HepG2 (cell line): ENCODE results near the gene PDGFB. TPM values are rescaled to one million over a fixed set of nuclear protein-coding genes. Genes with fewer than 3 reads are reported as not detected.

Experiments used
- FOXA3 ChIP-seq: IDR thresholded peaks from 2 replicates; pipeline ENCODE4 v1.6.1; 2016; ENCODE audit warnings: missing genetic modification reagents, missing compliant biosample characterization
- IRF2 ChIP-seq: IDR thresholded peaks from 2 replicates; pipeline ENCODE4 v1.6.1; 2018; ENCODE audit warnings: missing genetic modification reagents, missing compliant biosample characterization
- KAT2B ChIP-seq: fragments of 150-350 bp; IDR thresholded peaks from 2 replicates; pipeline ENCODE4 v1.6.1; 2014; ENCODE audit warnings: low read depth, low read length, borderline replicate concordance
- MEF2D ChIP-seq: sonication (generic); formaldehyde crosslinking; IDR thresholded peaks from 2 replicates; pipeline ENCODE4 v1.5.1; 2020; ENCODE audit warnings: mild to moderate bottlenecking, missing genetic modification reagents
- RERE ChIP-seq: IDR thresholded peaks from 2 replicates; pipeline ENCODE4 v1.6.1; 2016; ENCODE audit warnings: low read depth, missing genetic modification reagents, missing compliant biosample characterization
- SIN3A ChIP-seq: IDR thresholded peaks from 2 replicates; pipeline ENCODE4 v1.6.1; 2011; ENCODE audit warnings: low read depth, mild to moderate bottlenecking, control low read depth, low read length, borderline replicate concordance
- SIX1 ChIP-seq: sonication (generic); formaldehyde crosslinking; IDR thresholded peaks from 2 replicates; pipeline ENCODE4 v1.4.0; 2020; ENCODE audit warnings: missing genetic modification reagents, borderline replicate concordance
- SP4 ChIP-seq: sonication (generic); formaldehyde crosslinking; IDR thresholded peaks from 2 replicates; pipeline ENCODE4 v1.8.1; 2023; ENCODE audit warnings: mild to moderate bottlenecking, missing genetic modification reagents
- SRSF9 ChIP-seq: fragments of 200-400 bp; formaldehyde crosslinking; IDR thresholded peaks from 2 replicates; pipeline ENCODE4 v1.6.1; 2018; ENCODE audit warnings: borderline replicate concordance, mild to moderate bottlenecking, low read depth, low read length; ENCODE audit not compliant: insufficient read depth, poor library complexity, severe bottlenecking
- TFAP4 ChIP-seq: sonication (generic); IDR thresholded peaks from 2 replicates; pipeline ENCODE4 v1.6.1; 2016; ENCODE audit warnings: low read depth, borderline replicate concordance
- TFDP1 ChIP-seq: IDR thresholded peaks from 2 replicates; pipeline ENCODE4 v1.6.1; 2016; ENCODE audit warnings: missing compliant biosample characterization, missing genetic modification reagents, borderline replicate concordance
- UBTF ChIP-seq: sonication (generic); formaldehyde crosslinking; IDR thresholded peaks from 2 replicates; pipeline ENCODE4 v1.4.0; 2020; ENCODE audit warnings: mild to moderate bottlenecking, missing genetic modification reagents
- ZIK1 ChIP-seq: sonication (generic); formaldehyde crosslinking; IDR thresholded peaks from 2 replicates; pipeline ENCODE4 v1.5.0; 2020; ENCODE audit warnings: mild to moderate bottlenecking, low read depth, missing genetic modification reagents, borderline replicate concordance
- ZNF101 ChIP-seq: sonication (generic); formaldehyde crosslinking; IDR thresholded peaks from 2 replicates; pipeline ENCODE4 v1.4.0; 2020; ENCODE audit warnings: mild to moderate bottlenecking, low read depth, missing genetic modification reagents, borderline replicate concordance
- ZNF225 ChIP-seq: sonication (generic); formaldehyde crosslinking; IDR thresholded peaks from 2 replicates; pipeline ENCODE4 v1.4.0; 2020; ENCODE audit warnings: mild to moderate bottlenecking, missing genetic modification reagents
- ZNF317 ChIP-seq: sonication (generic); formaldehyde crosslinking; IDR thresholded peaks from 2 replicates; pipeline ENCODE4 v1.5.0; 2020; ENCODE audit warnings: mild to moderate bottlenecking, missing genetic modification reagents
- ZNF512 ChIP-seq: sonication (generic); formaldehyde crosslinking; IDR thresholded peaks from 2 replicates; pipeline ENCODE4 v1.4.0; 2020; ENCODE audit warnings: mild to moderate bottlenecking, missing genetic modification reagents
- ZNF558 ChIP-seq: sonication (generic); formaldehyde crosslinking; IDR thresholded peaks from 2 replicates; pipeline ENCODE4 v1.9.0; 2022; ENCODE audit warnings: mild to moderate bottlenecking, missing genetic modification reagents, borderline replicate concordance
- polyA plus RNA-seq, 8 experiments: library from polyadenylated mRNA; depleted of rRNA in 3 of 8; stranded (reverse) in 7 of 8; unstranded in 1 of 8; fragments of >200 nt; fragmentation: Illumina TruSeq in 4 of 8; extraction: Trizol in 4 of 8; gene quantifications; 2 replicates each; pipeline versions ENCODE4 v1.2.1 to v1.2.3, GENCODE V29; 2011 to 2016; ENCODE audit warnings: low read depth in 4 of 8, missing spikeins in 1 of 8, mixed read lengths in 1 of 8; ENCODE audit not compliant: insufficient read depth in 1 of 8
- total RNA-seq, 5 experiments: library from RNA; depleted of rRNA; stranded (reverse); fragments of >200 nt; fragmentation: Illumina TruSeq; extraction: Trizol; gene quantifications; 2 replicates each; pipeline ENCODE4 v1.2.3, GENCODE V29; 2016; ENCODE audit warnings: low read depth in 1 of 5

Gene PDGFB
- total and polyA plus RNA-seq, 2 of the 13 experiments (the other 11 are each of a cell fraction or from before 2014, with no cell fraction given), result 1.4 to 10.1 TPM

- TF ChIP-seq SP4 (0 out of 2 replicates have a peak, but pooled peaks have one; percentile 14), TFDP1 (peak; percentile 28; the same call in 1 of the 2 replicates), SIX1 (CRISPR knock-in tag) (no peak), ZNF101 (CRISPR knock-in tag) (no peak), IRF2 (peak; percentile 47; the same call in 1 of the 2 replicates), FOXA3 (CRISPR knock-in tag) (no peak), KAT2B (no peak), MEF2D (CRISPR knock-in tag) (peak; percentile 69; the same call in 1 of the 2 replicates), ZNF512 (CRISPR knock-in tag) (no peak), UBTF (CRISPR knock-in tag) (peak; percentile 74), SRSF9 (no peak), TFAP4 (peak; percentile 86), ZNF317 (CRISPR knock-in tag) (peak; percentile 34; the same call in 1 of the 2 replicates), RERE (CRISPR knock-in tag) (no peak), SIN3A (no peak), ZIK1 (no peak), ZNF558 (no peak), ZNF225 (CRISPR knock-in tag) (0 out of 2 replicates have a peak, but pooled peaks have one; percentile 25)
Observed at GRCh38 chr22:39290724-39291161, 46.0 kb upstream of the PDGFB start (continued).
